RPMI8226 (cell line): ENCODE results near the gene TEDDM1.

Experiments used
- DNase-seq: peaks from one replicate; pipeline ENCODE4 v3.0.0-alpha.2; 2015

Gene TEDDM1

GRCh38 chr1:182376936-182377574, 23.4 kb downstream of the TEDDM1 start:
- no peak for DNase-seq

DNA sequence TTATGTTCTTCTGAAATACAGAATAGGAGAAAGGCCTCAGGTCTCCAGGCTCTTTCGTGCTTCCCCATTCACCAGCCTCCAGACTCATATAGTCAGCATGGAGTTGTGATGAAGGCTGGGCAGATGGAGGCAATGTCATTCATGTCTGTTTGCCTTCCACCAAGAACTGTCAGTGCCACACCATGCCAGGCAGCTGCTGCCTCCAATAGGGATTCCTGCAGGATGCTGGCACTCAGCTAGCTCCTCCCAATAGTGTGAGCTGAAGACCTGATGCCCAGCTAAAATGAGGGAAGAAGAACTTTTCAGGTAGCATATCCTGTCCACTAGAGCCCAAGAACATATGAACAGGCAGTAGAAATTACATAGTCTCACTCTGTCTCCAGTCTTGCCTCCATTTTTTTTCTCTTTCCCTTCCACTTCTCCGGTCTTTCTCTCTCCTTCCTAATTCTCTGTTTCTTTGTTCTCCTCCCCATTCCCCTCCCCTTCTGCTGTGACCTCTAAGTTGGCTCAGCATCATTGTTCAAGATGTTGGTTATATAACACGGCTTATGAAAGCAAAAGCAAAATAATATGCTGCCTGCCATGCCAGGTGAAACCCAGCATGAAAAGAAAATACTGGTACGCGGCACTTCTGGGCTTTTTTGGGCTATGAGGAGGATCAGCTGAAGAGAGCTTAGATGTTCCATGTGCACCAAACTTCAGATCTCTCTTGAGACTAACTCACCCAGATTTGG, 26.2 kb downstream of the TEDDM1 start:
- peak; percentile 47 for DNase-seq

- no peak for DNase-seq
Observed at GRCh38 chr1:182370532-182370931, 29.9 kb downstream of the TEDDM1 start.

DNA sequence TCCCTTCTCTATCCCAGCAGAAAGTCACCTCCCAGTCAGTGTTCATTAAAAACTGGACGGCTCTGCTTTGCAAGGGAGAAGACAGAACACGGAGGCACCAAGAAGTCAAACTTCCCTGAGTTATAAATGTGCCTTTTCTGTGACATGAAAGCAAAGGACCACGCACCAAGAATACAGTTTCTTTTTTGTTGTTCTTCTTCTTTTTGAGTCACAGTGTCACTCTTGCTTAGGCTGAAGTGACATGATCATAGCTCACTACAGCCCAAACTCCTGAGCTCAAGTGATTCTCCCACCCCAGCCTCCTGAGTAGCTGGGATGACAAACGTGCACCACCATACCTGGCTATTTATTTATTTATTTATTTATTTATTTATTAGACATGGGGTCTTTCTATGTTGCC, 31.6 kb downstream of the TEDDM1 start:
- DNase-seq: no peak

GRCh38 chr1:182368358-182368757, 32.1 kb downstream of the TEDDM1 start:
- DNase-seq: no peak

DNA sequence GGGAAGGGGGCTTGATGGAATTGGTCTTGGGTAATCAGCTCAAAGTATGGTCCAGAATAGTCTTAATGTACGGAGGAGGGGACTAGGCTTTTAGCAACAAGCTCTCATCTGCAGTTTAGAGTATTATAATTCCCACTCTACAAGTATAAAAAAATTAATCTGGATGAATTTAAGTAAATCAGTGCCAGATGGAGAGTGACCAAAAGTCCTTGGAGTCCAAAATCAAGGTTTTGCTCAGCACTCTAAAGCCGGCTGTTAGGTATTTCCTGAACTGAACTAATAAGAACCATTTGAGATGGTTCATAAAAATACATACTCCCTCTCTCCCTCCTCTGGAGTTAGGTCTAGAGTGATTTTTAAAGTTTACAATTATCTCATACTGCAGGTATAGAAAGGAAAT, 32.5 kb downstream of the TEDDM1 start:
- no peak for DNase-seq

DNA sequence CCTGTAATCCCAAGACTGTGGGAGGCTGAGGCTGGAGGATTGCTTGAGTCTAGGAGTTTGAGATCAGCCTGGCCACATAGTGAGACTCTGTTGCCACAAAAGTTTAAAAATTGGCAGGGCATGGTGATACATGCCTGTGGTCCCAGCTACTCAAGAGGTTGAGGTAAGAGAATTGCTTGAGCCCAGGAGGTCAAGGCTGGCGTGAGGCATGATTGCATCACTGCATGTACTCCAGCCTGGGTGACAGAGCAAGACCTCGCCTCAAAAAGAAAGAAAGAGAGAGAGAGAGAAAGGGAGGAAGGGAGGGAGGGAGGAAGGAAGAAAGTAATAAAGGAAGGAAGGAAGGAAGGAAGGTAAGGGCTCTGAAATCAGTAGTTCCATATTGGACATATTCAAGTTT, 33.9 kb downstream of the TEDDM1 start:
- DNase-seq: no peak

DNA sequence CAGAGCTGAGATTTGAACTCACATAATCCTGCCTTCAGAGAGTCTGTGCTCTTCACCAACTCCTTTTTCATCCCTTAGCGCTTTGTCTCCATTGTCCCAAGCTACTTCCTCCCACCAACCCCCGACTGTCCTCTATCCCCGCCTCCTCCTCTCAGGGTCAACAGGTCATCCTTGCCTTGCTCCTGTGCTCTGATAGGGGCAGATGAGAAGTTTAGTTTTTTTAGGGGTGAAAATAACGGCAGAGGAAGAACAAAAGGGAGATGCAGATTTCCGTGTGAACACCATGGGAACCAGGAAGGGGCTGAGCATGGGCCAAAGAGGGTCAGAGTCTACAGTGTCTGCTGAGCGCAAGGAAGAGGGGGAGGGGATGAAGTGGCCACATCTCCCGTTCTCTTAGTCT, 40.8 kb downstream of the TEDDM1 start:
- no peak for DNase-seq

GRCh38 chr1:182357913-182358312, 42.6 kb downstream of the TEDDM1 start:
- no peak for DNase-seq

DNA sequence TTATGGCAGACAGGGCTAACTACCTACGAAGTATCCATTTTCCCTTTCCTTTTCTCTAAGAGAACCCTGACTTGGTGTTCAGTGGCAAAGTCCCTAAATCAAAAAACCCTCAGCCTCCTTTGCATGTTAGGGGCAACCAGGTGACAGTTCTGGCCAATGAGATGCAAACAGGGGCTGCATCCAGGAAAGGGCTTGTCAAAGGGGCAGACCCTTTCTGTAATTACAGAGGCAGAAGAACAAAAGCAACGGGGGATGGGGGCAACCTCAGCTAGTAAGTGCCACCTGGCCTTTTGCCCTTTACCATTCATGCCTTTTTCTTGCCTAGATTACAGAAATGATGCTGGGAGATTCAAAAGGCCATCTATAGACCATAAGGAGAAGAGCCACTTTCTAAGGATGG, 43.3 kb downstream of the TEDDM1 start:
- no peak for DNase-seq

DNA sequence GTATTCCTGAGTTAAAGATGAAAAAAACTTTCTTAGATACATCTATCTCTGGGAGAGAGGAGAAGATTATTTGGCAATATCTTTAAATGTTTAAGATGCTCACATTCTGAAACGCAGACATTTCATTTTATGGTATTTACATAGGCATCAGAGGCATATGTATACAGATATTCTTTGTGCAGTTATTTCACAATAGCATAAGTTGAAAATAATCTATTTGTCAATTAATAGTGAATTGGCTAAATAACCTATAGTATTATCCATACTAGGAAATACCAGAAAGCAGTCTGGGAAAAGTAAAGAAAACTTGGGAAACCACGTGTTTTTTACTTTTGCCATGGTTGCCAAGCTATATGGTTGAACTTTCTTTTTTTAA, 44.8 kb downstream of the TEDDM1 start:
- DNase-seq: no peak

- DNase-seq: no peak
Observed at GRCh38 chr1:182351790-182352364, 48.6 kb downstream of the TEDDM1 start.

DNA sequence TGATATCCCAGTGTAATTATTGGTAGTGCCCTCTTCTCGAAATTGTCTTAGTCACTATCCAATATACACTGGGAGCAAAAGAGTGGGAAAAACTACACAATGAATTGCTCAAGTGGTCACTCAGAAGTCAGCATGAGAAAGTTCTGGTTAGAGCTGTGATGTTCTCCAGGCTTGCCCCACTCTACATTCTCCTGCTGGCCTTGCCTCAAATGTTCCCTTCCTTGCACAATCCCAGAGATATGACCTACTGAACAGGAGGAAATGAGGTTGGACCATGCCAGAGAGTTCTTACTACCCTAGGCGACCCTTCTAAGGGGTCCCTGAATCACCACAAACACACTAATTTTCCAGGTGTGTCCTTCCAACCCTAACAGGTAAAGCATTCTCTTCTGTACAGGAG, 49.6 kb downstream of the TEDDM1 start:
- DNase-seq: no peak

GRCh38 chr1:182348961-182349747, 51.3 kb downstream of the TEDDM1 start:
- no peak for DNase-seq
